MCF 10A (cell line): Measurements from ENCODE around the gene MDN1. TPM values are rescaled to one million over a fixed set of nuclear protein-coding genes. Genes with fewer than 3 reads are reported as not detected.

Source experiments
- BruUV-seq: library from RNA; stranded (reverse); fragments of 400-500 nt; replicated peaks from 2 replicates; lab custom pipeline; 2021; lab: Mats Ljungman, UMichigan
- CTCF ChIA-PET: fragments of 300-600 bp; sonication (Branson Sonifier 250); formaldehyde crosslinking; extraction: SDS; loops from one replicate; lab custom pipeline; 2021; ENCODE audit warnings: antibody characterized with exemption, inconsistent platforms; lab: Yijun Ruan, JAX
- POLR2A ChIA-PET: fragments of 300-600, 350-650 bp; sonication (Branson Sonifier 250); formaldehyde crosslinking; extraction: SDS; loops from one replicate; lab custom pipeline; 2020; ENCODE audit warnings: antibody characterized with exemption, inconsistent platforms; lab: Yijun Ruan, JAX
- DNase-seq: peaks from one replicate; pipeline ENCODE4 v3.0.0-alpha.2; 2018; ENCODE audit not compliant: unreplicated experiment
- H3K27ac Mint-ChIP-seq: one replicate; pipeline ENCODE4 v1.8.0; 2022; ENCODE audit warnings: mild to moderate bottlenecking, low read depth, mixed read lengths; ENCODE audit not compliant: unreplicated experiment
- H3K27me3 Mint-ChIP-seq: one replicate; pipeline ENCODE4 v1.8.0; 2022; ENCODE audit warnings: mixed read lengths; ENCODE audit not compliant: insufficient read depth, unreplicated experiment
- H3K36me3 Mint-ChIP-seq: one replicate; pipeline ENCODE4 v1.8.0; 2022; ENCODE audit warnings: mild to moderate bottlenecking, moderate library complexity, mixed read lengths; ENCODE audit not compliant: insufficient read depth, unreplicated experiment
- H3K4me1 Mint-ChIP-seq: one replicate; pipeline ENCODE4 v1.8.0; 2022; ENCODE audit warnings: mixed read lengths; ENCODE audit not compliant: insufficient read depth, unreplicated experiment
- H3K4me3 Mint-ChIP-seq: one replicate; pipeline ENCODE4 v1.8.0; 2022; ENCODE audit warnings: mild to moderate bottlenecking, moderate library complexity, mixed read lengths; ENCODE audit not compliant: unreplicated experiment
- H3K9me3 Mint-ChIP-seq: one replicate; pipeline ENCODE4 v1.8.0; 2022; ENCODE audit warnings: mixed read lengths; ENCODE audit not compliant: unreplicated experiment
- intact Hi-C: fragments of 100-400 bp; cut with micrococcal nuclease; formaldehyde crosslinking; loops from 2 replicates; pipeline ENCODE4 v1.14.1; 2022
- total RNA-seq: library from RNA; stranded (reverse); gene quantifications from 2 replicates; pipeline ENCODE4 v1.2.3, GENCODE V29; 2022
- TF ChIP-seq, protein P1 (sequence below): fragments of 200-600 bp; IDR thresholded peaks from one replicate; pipeline ENCODE4 v1.8.0; 2022; ENCODE audit warnings: antibody characterized with exemption, mild to moderate bottlenecking; ENCODE audit not compliant: unreplicated experiment

MDN1 gene
- total RNA-seq, 1 experiment from 2014 or later, result 39.2 TPM

- H3K9me3 Mint-ChIP-seq, result no peaks in the 10 kb centered on the region
- DNase-seq, result peak; percentile 63
- no peaks in the 10 kb centered on the region for H3K4me1 Mint-ChIP-seq
- no peaks in the 10 kb centered on the region for H3K27me3 Mint-ChIP-seq
- ChIA-PET POLR2A (interaction anchor here (1.7 kb wide), 1 partner anchor 178 kb away, joined by 4 read pairs; no protein-coding TSS in a partner anchor), CTCF (interaction anchor here (0.6 to 6.7 kb wide), 35 partner anchors 7 to 1722 kb away, joined by 3 to 93 read pairs (median 5); partner anchors contain the start of gene ANKRD6)
- no peak overlapping the region for H3K27ac Mint-ChIP-seq
- no TSS peak for BruUV-seq
- H3K36me3 Mint-ChIP-seq, result no peaks in the 10 kb centered on the region
- H3K4me3 Mint-ChIP-seq, result no peak overlapping the region
- TF ChIP-seq, protein P1, sequence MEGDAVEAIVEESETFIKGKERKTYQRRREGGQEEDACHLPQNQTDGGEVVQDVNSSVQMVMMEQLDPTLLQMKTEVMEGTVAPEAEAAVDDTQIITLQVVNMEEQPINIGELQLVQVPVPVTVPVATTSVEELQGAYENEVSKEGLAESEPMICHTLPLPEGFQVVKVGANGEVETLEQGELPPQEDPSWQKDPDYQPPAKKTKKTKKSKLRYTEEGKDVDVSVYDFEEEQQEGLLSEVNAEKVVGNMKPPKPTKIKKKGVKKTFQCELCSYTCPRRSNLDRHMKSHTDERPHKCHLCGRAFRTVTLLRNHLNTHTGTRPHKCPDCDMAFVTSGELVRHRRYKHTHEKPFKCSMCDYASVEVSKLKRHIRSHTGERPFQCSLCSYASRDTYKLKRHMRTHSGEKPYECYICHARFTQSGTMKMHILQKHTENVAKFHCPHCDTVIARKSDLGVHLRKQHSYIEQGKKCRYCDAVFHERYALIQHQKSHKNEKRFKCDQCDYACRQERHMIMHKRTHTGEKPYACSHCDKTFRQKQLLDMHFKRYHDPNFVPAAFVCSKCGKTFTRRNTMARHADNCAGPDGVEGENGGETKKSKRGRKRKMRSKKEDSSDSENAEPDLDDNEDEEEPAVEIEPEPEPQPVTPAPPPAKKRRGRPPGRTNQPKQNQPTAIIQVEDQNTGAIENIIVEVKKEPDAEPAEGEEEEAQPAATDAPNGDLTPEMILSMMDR, result peak; percentile 68
- intact Hi-C loops, result loop anchor here (1.0 kb wide), 3 partner anchors 177 to 242 kb away; partner anchors contain the start of gene ANKRD6
Measured at GRCh38 chr6:89610149-89610642, 209.4 kb downstream of the MDN1 start.

- Mint-ChIP-seq H3K4me1 (no peaks in the 10 kb centered on the region), H3K9me3 (no peaks in the 10 kb centered on the region), H3K36me3 (no peaks in the 10 kb centered on the region), H3K4me3 (no peak overlapping the region), H3K27ac (no peak overlapping the region), H3K27me3 (no peaks in the 10 kb centered on the region)
- ChIA-PET CTCF (interaction anchor here (1.1 to 1.2 kb wide), 2 partner anchors 234 to 241 kb away, joined by 3 read pairs; no protein-coding TSS in a partner anchor), POLR2A (no interaction called here)
- DNase-seq, result no peak
- intact Hi-C loops, result no loop called here
- TF ChIP-seq, protein P1, result no peak
- BruUV-seq, result no TSS peak
Measured at GRCh38 chr6:89605861-89606260, 213.7 kb downstream of the MDN1 start.

DNA sequence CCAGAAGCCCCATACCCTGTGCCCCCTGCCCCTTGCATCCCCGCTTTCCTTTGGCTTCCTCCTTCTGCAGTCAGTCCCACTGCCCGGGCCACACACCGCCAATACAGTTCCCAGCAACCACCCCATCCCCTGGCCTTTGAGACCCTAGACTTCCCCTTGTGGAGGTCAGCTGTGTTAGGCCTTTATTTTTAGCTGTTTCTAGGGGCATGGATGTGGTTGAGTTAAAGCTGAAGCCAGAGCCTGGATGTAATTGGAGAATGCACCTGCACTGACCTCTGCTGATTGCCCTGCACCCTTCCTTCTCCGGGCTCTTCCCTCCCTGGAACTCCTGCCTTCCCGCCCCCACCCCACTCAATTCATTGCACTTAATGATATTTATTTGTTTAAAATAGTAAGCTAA lies 214.9 kb downstream of the MDN1 start:
- no TSS peak for BruUV-seq
- Mint-ChIP-seq H3K27ac (no peak overlapping the region), H3K9me3 (no peaks in the 10 kb centered on the region), H3K4me3 (no peak overlapping the region), H3K36me3 (no peaks in the 10 kb centered on the region), H3K27me3 (no peaks in the 10 kb centered on the region), H3K4me1 (no peaks in the 10 kb centered on the region)
- intact Hi-C loops, result no loop called here
- TF ChIP-seq, protein P1, result no peak
- CTCF ChIA-PET, result interaction anchor here (0.9 to 3.0 kb wide), 3 partner anchors 172 to 239 kb away, joined by 3 to 15 read pairs (median 3); no protein-coding TSS in a partner anchor
- DNase-seq, result no peak
- POLR2A ChIA-PET, result no interaction called here

GRCh38 chr6:89602166-89602565 lies 217.4 kb downstream of the MDN1 start:
- Mint-ChIP-seq H3K4me1 (peaks cover 6% of the 10 kb centered on the region), H3K36me3 (no peaks in the 10 kb centered on the region), H3K9me3 (peaks cover 7% of the 10 kb centered on the region), H3K27me3 (no peaks in the 10 kb centered on the region), H3K4me3 (no peak overlapping the region), H3K27ac (no peak overlapping the region)
- intact Hi-C loops, result no loop called here
- POLR2A ChIA-PET, result no interaction called here
- no peak for DNase-seq
- TF ChIP-seq, protein P1, result no peak
- no TSS peak for BruUV-seq
- CTCF ChIA-PET, result interaction anchor here (0.6 to 3.0 kb wide), 3 partner anchors 35 to 230 kb away, joined by 4 to 15 read pairs (median 8); no protein-coding TSS in a partner anchor
